BLaER1 treated with 17β-estradiol and CSF1 and Interleukin-3, amounts not matched to agents 10 nM and 100 nM (cell line): ENCODE results near the gene EMP1.

Experiments used
- H3K27ac ChIP-seq, 11 experiments: shearing (Covaris generic); formaldehyde crosslinking; 2 replicates each; pipeline ENCODE4 v1.8.1; 2022
- H3K27me3 ChIP-seq, 11 experiments: shearing (Covaris generic); formaldehyde crosslinking; 2 replicates each; pipeline ENCODE4 v1.8.1; 2022
- H3K36me3 ChIP-seq, 11 experiments: shearing (Covaris generic); formaldehyde crosslinking; 2 replicates each; pipeline ENCODE4 v1.8.1; 2022
- H3K4me1 ChIP-seq, 10 experiments: shearing (Covaris generic); formaldehyde crosslinking; 2 replicates each; pipeline ENCODE4 v1.8.1; 2022
- H3K4me2 ChIP-seq, 11 experiments: shearing (Covaris generic); formaldehyde crosslinking; 2 replicates each; pipeline ENCODE4 v1.8.1; 2022
- H3K4me3 ChIP-seq, 10 experiments: shearing (Covaris generic); formaldehyde crosslinking; 2 replicates each; pipeline ENCODE4 v1.8.1; 2022
- H3K9ac ChIP-seq, 11 experiments: shearing (Covaris generic); formaldehyde crosslinking; 2 replicates each; pipeline ENCODE4 v1.8.1; 2022
- H3K9me3 ChIP-seq, 11 experiments: shearing (Covaris generic); formaldehyde crosslinking; replicated peaks in 1 of 11; 2 replicates each; pipeline ENCODE4 v1.8.1; 2022
- H4K20me1 ChIP-seq, 11 experiments: shearing (Covaris generic); formaldehyde crosslinking; 2 replicates each; pipeline ENCODE4 v1.8.1; 2022
- Cebpa-rat ChIP-seq, 11 experiments: shearing (Covaris generic); IDR thresholded peaks; 2 replicates each; pipeline ENCODE4 v1.8.1; 2022

EMP1 gene

GRCh38 chr12:13154831-13155230, 41.7 kb upstream of the EMP1 start:
- peak overlapping the region in 7 of 11 experiments; percentile 1 to 65 (median 45); a peak in 8 of 22 replicates for H3K27ac ChIP-seq
- H4K20me1 ChIP-seq, result no peaks in the 10 kb centered on the region
- 0 out of 22 replicates have a peak, but pooled peaks cover 0 to 2% (median 0%) of the 10 kb centered on the region in 11 experiments for H3K9me3 ChIP-seq
- H3K4me1 ChIP-seq, result peaks cover 0 to 42% (median 17%) of the 10 kb centered on the region in 10 experiments; a peak in 14 of 20 replicates
- TF ChIP-seq Cebpa-rat (IDR thresholded peaks at IDR 0.05), result no peak
- H3K9ac ChIP-seq, result peak overlapping the region in 3 of 11 experiments; percentile 0 to 34 (median 18); a peak in 1 of 22 replicates
- H3K4me3 ChIP-seq, result no peak overlapping the region
- no peaks in the 10 kb centered on the region for H3K36me3 ChIP-seq
- peak overlapping the region in 8 of 11 experiments; percentile 15 to 80 (median 65); a peak in 14 of 22 replicates for H3K4me2 ChIP-seq
- H3K27me3 ChIP-seq, result no peaks in the 10 kb centered on the region

- H3K4me2 ChIP-seq, result 0 out of 22 replicates have a peak overlapping the region, but pooled peaks of 2 of the 11 experiments have one; percentile 27 to 31
- no peak overlapping the region for H3K4me3 ChIP-seq
Measured at GRCh38 chr12:13156277-13156676, 40.2 kb upstream of the EMP1 start.

GRCh38 chr12:13161172-13161571, 35.4 kb upstream of the EMP1 start:
- H3K36me3 ChIP-seq, result no peaks in the 10 kb centered on the region
- H3K27ac ChIP-seq, result no peak overlapping the region
- H3K4me2 ChIP-seq, result no peak overlapping the region
- no peaks in the 10 kb centered on the region for H4K20me1 ChIP-seq
- H3K4me1 ChIP-seq, result peaks cover 17 to 31% (median 21%) of the 10 kb centered on the region in 10 experiments
- no peaks in the 10 kb centered on the region for H3K9me3 ChIP-seq
- H3K9ac ChIP-seq, result no peak overlapping the region
- H3K4me3 ChIP-seq, result no peak overlapping the region
- TF ChIP-seq Cebpa-rat (IDR thresholded peaks at IDR 0.05), result no peak
- H3K27me3 ChIP-seq, result no peaks in the 10 kb centered on the region

More at GRCh38 chr12:13156277-13156676, 40.2 kb upstream of the EMP1 start:
- Histone ChIP-seq H4K20me1 (no peaks in the 10 kb centered on the region), H3K36me3 (no peaks in the 10 kb centered on the region), H3K9ac (no peak overlapping the region), H3K4me1 (peaks cover 0 to 42% (median 17%) of the 10 kb centered on the region in 10 experiments; a peak in 14 of 20 replicates), H3K27me3 (no peaks in the 10 kb centered on the region), H3K27ac (no peak overlapping the region), H3K9me3 (no peaks in the 10 kb centered on the region)
- TF ChIP-seq Cebpa-rat (IDR thresholded peaks at IDR 0.05), result no peak

DNA sequence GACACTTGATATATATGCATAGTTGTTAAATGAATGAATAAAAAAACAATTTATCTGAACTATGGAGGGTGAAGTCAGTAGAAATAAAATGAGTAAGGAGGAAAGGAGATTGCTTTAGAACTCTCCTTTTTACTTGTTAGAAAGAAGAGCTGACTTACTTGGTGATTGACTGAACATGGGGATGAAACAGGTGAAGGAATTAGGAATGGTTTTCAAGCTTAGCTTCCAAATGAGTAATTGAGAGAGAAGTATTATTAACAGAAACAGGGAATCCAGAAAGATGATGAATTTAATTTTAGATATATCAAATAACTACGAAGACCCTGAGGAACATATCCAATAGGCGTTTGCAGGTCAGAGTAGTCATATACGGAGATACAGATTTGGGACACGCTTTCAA, 33.6 kb upstream of the EMP1 start:
- no peak overlapping the region for H3K4me2 ChIP-seq
- H3K4me1 ChIP-seq, result peaks cover 18 to 33% (median 24%) of the 10 kb centered on the region in 10 experiments
- no peaks in the 10 kb centered on the region for H3K36me3 ChIP-seq
- no peaks in the 10 kb centered on the region for H4K20me1 ChIP-seq
- no peak for TF ChIP-seq Cebpa-rat (IDR thresholded peaks at IDR 0.05)
- H3K4me3 ChIP-seq, result no peak overlapping the region
- no peaks in the 10 kb centered on the region for H3K27me3 ChIP-seq
- H3K27ac ChIP-seq, result no peak overlapping the region
- peaks cover 4 to 10% (median 8%) of the 10 kb centered on the region in 11 experiments; a peak in 21 of 22 replicates for H3K9me3 ChIP-seq
- no peak overlapping the region for H3K9ac ChIP-seq

- no peak for TF ChIP-seq Cebpa-rat (IDR thresholded peaks at IDR 0.05)
- Histone ChIP-seq H3K4me1 (peaks cover 18 to 35% (median 29%) of the 10 kb centered on the region in 10 experiments), H3K9ac (no peak overlapping the region)
Measured at GRCh38 chr12:13163868-13164635, 32.5 kb upstream of the EMP1 start.

DNA sequence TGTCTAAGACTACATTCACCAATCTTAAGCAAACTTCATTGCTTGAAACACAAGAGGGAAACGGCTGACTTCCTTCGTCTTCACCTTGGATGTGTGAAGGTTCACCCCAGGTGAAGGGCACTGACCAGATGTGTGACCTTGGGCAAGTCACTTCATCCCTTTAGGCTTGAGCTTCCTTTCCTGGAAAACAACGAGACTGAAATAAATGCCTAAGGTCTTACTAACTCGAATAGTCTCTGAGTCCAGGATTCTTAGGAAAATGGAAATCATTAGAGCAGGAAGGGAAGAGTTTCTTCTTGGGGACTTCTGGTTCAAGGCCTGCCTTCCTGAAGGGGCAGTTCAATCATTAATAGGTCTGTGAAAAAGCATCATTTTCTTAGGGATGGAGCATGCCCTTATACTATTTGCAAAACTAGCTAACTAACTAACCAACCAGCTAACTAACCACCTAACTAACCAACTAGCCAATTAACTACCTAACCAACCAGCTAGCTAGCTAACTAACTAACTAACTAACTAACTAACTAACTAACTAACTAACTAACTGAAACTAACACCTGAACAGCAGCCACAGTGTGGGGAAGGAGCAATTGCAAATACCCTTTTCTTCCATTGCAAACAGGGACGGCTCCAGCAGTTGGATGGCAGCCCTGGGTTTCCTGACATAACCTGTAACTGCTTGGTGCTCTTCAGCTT, 31.5 kb upstream of the EMP1 start:
- Histone ChIP-seq H3K9ac (peak overlapping the region in 4 of 11 experiments; percentile 10 to 36 (median 31); a peak in 4 of 22 replicates), H3K27ac (peak overlapping the region in 9 of 11 experiments; percentile 35 to 74 (median 62); a peak in 17 of 22 replicates), H3K9me3 (peaks cover 7 to 14% (median 11%) of the 10 kb centered on the region in 11 experiments; a peak in 21 of 22 replicates), H4K20me1 (no peaks in the 10 kb centered on the region), H3K4me1 (peaks cover 18 to 40% (median 33%) of the 10 kb centered on the region in 10 experiments), H3K4me3 (no peak overlapping the region; a peak in 1 of 20 replicates), H3K36me3 (no peaks in the 10 kb centered on the region), H3K27me3 (no peaks in the 10 kb centered on the region), H3K4me2 (peak overlapping the region; percentile 50 to 84 (median 72))
- peak in 2 of 11 experiments; percentile 25 to 48; a peak in 2 of 22 replicates for TF ChIP-seq Cebpa-rat (IDR thresholded peaks at IDR 0.05)

More at GRCh38 chr12:13163868-13164635, 32.5 kb upstream of the EMP1 start:
- Histone ChIP-seq H3K27me3 (no peaks in the 10 kb centered on the region), H3K36me3 (no peaks in the 10 kb centered on the region), H3K27ac (peak overlapping the region in 3 of 11 experiments; percentile 61 to 71 (median 67); a peak in 2 of 22 replicates), H4K20me1 (no peaks in the 10 kb centered on the region), H3K4me3 (no peak overlapping the region), H3K4me2 (peak overlapping the region in 9 of 11 experiments; percentile 51 to 84 (median 74); a peak in 13 of 22 replicates), H3K9me3 (peaks cover 7 to 14% (median 11%) of the 10 kb centered on the region in 11 experiments; a peak in 21 of 22 replicates)

- Histone ChIP-seq H3K27me3 (no peaks in the 10 kb centered on the region), H3K4me3 (no peak overlapping the region; a peak in 1 of 20 replicates), H3K9me3 (peaks cover 7 to 14% (median 11%) of the 10 kb centered on the region in 11 experiments; a peak in 21 of 22 replicates), H3K4me1 (peaks cover 18 to 42% (median 33%) of the 10 kb centered on the region in 10 experiments), H3K9ac (peak overlapping the region in 5 of 11 experiments; percentile 2 to 36 (median 28); a peak in 4 of 22 replicates), H3K36me3 (no peaks in the 10 kb centered on the region), H4K20me1 (no peaks in the 10 kb centered on the region), H3K27ac (peak overlapping the region in 9 of 11 experiments; percentile 35 to 74 (median 62); a peak in 18 of 22 replicates), H3K4me2 (peak overlapping the region; percentile 50 to 84 (median 72))
- TF ChIP-seq Cebpa-rat (IDR thresholded peaks at IDR 0.05), result no peak
Measured at GRCh38 chr12:13165617-13166041, 30.9 kb upstream of the EMP1 start.

- H3K9ac ChIP-seq, result no peak overlapping the region
- H3K4me1 ChIP-seq, result peaks cover 21 to 49% (median 39%) of the 10 kb centered on the region in 10 experiments
- H3K9me3 ChIP-seq, result peaks cover 7 to 14% (median 11%) of the 10 kb centered on the region in 11 experiments; a peak in 21 of 22 replicates
- no peaks in the 10 kb centered on the region for H4K20me1 ChIP-seq
- H3K4me3 ChIP-seq, result no peak overlapping the region
- no peaks in the 10 kb centered on the region for H3K36me3 ChIP-seq
- 0 out of 22 replicates have a peak overlapping the region, but pooled peaks of 2 of the 11 experiments have one; percentile 9 to 74 for H3K4me2 ChIP-seq
- TF ChIP-seq Cebpa-rat (IDR thresholded peaks at IDR 0.05), result no peak
- no peaks in the 10 kb centered on the region for H3K27me3 ChIP-seq
- peak overlapping the region in 5 of 11 experiments; percentile 5 to 71 (median 62); a peak in 7 of 22 replicates for H3K27ac ChIP-seq
Measured at GRCh38 chr12:13167226-13167625, 29.3 kb upstream of the EMP1 start.
